GM21423 (cell line): ENCODE data around the gene JMJD8.

Experiments used
- ATAC-seq: cut with Tn5 transposase; IDR thresholded peaks from one replicate; pipeline ENCODE4 v1.9.1; 2021; ENCODE audit warnings: mild to moderate bottlenecking, moderate library complexity; ENCODE audit not compliant: unreplicated experiment

JMJD8 gene

DNA sequence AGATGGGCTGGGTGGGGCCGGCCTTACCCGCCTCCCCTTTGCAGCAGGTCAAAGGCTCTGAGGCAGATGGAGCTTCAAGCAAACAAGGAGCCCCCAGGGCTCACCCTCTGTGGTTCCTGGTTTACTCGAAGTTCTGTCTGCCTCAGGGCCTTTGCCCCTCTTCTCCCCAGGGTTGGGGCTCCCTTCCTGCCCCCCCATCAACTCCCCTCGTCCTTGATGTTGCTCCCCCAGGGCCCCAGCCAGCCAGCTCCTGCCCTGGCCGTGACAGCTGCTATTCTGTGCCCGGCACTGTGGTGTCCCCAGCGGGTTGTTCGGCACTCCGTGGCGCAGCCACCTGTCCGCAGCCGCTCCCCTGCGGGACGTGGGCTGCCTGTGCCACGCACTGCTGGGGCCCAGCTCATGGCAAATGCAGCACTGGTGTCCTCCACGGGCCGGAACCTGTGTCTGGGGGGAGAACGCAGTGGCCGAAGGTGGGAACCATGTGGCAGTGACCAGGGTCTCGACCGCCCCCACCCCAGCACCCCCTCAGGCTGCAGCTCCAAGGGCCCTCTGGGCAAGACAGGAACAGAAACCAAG lies 26.5 kb upstream of the JMJD8 start:
- no peak for ATAC-seq

DNA sequence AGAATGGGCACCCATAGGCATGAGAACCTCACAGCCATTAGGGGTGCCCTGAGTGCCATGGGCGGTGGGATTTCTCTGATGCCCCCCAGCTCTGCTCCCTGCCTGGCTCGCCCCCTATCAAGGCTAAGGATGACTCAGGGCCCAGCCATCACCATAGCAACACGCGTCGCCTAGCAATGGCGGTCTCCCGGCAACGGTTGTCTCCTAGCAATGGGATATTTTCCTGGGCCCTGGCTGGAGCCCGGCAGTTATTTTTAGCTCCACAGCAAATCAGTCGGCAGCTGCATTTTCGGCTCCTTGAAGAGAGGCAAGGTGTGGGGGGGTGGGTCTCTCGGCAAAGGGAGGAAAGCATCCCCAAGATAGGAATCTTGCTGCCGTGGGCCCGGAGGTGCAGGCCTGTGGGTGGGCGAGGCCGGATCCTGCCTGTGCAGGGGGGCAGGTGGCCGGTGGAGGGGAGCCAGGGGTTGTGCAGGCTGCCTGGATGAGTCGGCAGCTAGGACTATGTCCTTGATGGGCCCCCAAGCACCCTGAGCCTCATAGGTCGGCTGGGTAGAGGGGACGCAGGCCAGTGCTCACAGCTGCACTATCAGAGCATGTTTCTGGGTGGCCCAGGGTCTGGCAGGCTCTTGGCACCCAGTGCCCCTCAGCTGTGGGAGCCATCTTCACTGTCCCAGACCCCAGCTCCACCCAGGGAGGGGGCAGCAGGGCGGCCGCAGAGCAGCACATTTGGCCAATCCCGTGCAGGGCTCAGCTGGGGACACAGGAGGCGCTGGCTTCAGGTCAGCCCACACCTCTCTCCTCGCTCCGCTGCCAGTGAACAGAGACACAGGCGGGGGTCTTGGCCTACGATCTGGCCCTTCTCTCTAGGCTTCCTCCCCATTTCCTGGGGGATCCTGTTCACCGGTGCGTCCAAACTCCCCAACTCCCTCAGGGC lies 25.7 kb upstream of the JMJD8 start:
- ATAC-seq, result no peak

DNA sequence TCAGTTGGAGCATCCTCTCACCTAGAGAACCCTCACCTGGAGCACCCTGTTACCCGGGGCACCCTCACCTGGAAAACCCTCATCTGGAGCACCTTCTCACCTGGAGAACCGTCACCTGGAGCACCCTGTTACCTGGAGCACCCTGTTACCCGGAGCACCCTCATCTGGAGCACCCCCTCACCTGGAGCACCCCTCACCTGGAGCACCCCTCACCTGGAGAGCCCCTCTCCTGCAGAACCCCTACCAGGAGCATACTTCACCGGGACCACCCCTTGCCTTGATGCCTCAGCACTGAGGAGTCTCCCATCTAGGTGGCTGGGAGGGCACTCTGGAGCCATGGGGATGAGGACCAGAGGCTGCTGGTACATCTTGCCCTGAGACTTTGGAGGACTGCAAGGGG lies 24.8 kb upstream of the JMJD8 start:
- ATAC-seq, result no peak

DNA sequence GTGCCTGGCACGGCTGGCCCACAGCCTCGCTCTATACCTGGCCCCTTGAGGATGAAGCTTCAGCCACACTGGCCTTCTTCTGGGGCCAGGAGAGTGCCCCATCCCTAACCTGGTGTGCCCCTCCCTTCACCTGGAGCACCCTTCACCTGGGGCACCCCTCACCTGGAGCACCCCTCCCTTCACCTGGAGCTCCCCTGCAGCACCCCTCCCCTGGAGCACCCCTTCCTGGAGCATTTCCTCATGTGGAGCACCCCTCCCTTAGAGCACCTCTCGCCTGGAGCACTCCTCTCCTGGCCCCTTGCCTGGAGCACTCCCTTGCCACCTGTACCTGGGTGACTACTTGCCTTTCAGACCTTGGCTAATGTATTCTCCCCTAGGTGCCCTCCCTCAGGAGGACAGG lies 23.9 kb upstream of the JMJD8 start:
- ATAC-seq, result no peak

DNA sequence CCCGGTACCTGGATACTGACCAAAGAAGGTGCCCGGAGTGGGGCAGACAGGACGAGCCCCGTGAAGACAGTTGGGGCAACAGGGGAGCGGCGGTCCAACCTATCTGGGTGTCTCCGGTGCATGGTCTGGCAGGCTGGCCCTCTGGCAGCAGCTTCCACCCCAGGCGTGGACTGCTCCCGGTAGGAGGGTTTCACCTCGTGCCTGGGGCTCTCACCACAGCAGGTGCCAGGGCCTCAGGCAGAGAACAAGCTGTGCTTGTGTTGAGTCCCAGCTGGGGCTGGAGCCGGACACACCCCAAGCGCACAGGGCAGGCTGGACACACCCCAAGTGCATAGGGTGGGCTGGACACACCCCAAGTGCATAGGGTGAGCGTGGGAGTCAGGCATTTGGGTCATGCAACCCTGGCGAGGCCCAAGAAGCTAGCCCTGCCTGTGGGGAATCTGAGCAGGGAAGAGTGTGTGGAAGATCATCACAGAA lies 23.0 kb upstream of the JMJD8 start:
- ATAC-seq, result no peak

DNA sequence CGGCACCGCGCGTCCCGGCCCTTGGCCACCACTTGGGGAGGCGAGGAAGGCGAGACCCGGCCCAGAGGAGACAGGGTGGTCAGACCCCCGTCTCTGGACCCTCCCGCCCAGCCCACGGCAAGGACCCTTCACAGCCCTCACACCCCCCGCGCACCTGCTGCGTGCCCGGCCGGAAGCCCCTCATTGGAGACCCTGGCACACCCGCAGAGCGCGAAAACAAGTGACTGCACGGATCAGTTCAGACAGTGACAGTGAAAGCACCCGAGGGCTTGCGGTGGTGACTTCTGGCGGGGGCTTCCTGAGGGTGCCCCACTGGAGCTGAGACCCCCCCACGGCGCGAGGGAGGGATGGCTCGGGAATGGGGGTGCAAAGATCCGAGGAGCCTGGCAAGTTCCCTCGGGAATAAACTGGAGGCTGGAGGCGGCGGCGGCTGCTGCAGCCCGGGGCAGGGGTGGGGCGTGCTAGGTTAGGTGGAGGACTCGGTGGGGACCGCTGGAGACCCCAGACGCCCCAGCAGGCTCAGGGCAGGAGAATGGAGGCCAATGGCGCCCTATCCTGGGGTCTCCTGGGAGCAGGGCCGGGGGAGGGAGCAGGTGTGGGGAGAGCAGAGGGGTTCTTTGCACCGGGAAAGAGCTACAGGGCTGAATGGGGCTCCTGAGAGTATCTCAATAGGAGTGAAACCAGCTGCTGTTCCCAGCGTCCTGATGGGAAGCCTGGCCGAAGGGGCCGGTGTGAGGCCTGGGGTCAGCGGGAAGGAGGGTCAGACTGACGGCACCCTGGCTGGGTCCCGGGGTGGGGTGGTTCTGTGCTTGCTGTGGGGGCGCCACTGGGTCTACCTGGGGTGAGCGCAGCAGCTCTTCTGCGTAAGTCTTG lies 22.3 kb upstream of the JMJD8 start:
- ATAC-seq, result no peak

DNA sequence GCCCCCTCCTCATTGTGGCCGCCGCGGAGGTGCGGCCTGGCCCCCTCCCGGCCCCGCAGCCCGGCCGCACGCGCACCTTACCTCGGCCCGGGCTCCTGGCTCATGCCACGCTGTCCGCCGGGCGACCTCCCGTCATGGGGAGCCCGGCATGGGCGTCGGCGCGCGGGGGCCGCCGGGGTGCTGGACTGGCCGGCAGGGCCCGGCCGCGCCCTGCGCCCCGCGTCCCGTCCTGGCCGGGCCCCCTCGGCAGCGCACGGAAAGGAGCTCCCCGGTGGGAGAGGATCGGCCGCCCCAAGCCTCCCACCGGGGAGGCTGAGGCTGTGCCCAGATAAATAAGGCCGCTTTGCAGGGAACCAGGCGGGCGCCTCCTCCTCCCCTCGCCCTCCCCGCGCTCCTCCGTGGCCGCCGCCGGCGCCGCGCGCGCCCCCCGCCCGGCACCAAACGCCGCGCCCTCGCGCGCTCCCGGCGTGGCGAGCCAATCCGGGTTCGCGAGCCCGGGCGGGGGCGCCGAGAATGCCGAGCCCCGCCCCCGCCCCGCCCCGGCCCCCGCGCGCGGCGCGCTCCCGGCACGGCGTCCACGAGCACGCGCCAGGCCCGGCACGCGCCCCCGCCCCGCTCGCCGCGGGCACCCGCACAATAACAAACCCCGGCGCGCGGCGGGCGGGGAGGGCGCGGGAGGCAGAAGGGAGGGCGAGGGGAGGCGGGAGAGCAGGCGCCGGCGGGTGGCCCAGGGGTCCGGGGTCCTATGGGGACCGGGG lies 21.5 kb upstream of the JMJD8 start, which contains the start of gene FBXL16:
FBXL16 (minus strand) TSS at position 371 of the 758 bp plus-strand sequence. CDS start 8,396 bp downstream, outside the sequence.
- no peak for ATAC-seq

DNA sequence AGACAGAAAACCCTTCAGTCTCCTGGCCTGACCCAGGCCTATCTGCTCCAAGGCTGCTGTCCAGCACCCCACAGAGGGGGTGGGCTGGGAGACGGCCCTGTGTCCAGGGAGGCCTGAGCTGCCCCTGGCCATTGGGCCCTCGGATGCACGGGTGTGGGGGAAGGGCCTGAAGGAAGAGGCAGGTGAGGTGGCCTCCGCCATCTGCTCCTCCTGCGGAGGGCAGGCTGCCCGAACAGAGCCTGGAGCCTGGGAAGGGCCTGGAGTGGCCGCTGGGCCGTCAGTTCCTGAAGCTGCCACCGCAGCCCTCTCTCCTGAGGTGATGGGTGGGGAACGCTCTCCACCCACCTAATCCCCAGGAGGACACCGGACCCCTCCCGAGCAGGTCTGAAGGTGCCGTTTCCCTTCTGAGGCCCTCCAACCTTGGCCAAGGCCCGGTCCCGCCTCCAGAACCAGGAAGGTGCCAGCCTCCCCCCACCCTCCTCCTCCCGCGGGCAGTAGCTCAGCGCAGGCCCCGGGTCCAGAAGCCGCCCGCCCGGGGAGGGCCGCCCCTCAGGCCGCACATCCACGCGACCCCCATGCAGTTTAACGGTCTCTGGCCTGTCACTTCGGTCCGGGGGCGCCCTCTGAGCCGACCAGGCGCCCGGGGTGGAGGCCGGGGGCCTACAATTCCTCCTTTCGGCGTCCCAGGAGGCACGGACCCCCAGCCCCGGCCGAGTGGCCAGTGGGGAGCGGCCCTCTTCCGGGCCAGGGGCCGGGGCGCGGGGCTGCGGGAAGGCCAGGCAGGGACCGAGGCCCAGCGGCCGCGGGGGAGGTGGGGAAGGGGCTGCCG lies 20.6 kb upstream of the JMJD8 start:
- no peak for ATAC-seq

DNA sequence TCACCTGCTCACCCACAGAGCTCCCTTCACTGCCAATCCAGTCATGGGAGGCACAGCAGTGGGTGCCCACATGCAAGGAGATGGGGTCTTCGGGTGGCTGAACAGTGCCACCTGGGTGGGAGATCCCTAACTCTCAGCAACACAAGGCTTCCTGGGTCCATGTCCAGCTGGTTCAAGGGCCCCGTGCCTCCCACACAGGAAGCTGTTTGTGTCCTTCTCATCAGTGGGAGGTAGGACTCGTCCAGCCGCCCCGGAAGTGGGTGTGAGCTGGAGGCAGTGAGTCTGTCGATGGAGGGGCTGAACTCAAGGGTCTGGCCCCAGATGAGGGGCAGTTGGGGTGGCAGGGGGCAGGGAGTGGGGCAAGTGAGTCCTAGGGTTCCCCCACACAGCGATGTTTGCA lies 19.9 kb upstream of the JMJD8 start:
- no peak for ATAC-seq

DNA sequence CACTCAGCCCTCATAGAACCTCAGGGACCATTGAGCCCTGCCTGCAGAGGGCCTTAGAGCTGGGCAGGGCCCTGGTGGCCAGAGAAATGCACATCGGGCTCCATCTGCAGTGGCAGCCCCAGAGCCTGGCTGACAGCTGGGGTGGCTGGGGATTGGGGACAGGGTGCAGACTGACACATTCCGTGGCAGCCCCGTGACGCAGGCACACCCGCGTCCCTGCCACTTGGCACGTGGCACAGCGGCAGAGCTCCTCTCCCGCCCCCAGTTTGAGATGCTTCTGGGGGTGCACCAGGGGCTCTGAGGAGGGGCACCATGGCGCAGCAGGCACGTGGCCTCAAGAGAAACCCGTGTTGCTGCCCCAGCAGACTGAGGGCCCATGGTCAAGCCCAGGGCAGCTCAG lies 19.3 kb upstream of the JMJD8 start:
- ATAC-seq, result no peak

DNA sequence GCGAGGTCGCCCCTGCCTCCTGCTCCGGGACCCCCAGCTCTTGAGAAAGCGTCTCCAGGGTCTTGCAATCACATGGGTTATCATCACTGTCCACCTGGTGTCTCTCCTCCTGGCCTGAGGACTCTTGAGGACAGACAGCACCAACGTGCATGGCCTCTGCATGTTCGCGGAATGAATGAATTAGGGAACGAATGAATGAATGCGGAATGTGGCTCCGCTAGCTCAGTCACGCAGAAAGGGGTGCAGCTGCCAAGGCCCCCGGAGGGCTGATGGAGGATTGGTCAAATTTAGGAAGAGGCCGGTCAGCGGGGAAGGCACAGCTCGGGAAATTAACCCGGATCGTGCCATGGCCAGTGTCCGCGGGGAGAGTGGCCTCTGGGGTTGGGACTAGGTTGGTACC lies 18.2 kb upstream of the JMJD8 start:
- ATAC-seq, result no peak

DNA sequence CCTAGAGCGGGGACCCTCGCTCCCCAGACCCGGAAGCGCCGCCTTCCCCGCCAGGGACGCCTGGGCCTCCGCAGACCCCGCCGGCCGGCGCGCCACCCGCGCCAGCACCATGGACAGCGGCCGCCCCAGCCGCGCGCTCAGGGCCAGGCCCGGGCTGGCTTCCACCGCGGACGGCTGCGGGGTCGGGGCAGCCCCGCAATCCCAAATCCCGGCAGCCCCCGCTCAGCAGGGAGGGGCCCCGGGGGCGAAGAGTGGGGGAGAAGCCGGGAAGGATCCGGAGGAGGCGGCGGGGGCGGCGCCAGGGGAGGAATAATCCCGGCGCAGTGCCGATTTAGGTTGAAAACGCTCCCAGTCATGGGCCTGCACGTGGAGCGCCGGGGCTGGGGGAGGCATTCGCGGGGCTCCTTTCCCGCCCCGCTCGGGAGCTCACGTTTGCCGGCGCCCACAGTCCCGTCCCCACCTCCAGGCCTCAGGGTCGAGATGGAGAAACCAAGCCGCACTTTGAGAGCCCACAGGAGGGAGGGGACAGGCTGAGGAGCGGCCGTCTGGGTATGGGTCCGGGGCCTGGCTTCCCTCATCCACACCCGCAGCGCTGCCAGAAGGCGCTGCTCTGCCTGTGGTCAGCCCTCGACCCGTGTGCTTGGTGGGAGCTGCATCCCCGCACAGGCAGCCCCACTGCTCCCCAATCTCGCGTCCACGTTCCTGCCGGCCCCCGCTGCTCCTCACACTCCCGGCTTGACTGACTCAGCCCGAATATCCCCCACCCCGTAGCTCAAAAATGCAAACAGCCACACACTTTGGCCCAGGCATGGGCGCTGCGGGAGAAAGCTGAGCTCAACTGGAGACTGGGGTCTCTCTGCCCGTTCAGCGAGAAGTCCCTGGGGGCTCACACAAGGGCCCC lies 16.8 kb upstream of the JMJD8 start:
- ATAC-seq, result no peak

DNA sequence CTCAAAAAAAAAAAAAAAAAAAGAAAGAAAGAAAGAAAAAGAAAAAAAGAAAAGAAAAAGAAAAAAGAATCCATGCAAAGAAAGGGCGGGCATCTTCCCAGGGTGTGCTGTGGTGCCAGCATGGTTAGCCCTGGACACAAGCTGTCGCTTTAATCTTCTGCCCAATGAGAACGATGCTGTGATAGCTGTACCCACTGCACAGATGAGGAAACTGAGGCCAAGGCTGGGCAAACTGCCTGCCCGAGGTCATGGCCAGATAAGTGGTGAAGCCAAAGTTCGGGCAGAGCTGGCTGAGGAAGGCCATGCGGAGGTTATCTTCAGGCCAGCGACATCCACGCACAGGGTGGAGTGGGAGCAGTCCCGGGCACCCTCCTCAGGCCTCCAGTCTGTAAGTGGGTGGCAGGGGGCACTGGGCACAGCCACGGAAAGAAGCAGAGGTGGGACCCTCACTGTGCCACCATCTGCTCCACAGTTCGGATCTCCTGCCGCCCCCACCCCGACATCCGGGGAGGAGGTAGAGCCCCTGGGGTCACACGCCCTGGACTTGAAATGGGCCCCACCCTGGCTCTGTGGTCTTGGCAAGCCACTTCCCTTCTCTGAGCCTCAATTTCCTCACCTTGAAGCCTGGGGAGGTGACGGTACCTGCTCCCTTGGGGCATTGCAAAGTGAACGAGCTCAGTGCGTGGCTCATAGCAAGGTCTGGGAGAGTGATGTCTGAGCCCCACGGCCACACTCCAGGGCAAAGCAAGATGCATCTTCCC lies 15.0 kb upstream of the JMJD8 start:
- no peak for ATAC-seq

DNA sequence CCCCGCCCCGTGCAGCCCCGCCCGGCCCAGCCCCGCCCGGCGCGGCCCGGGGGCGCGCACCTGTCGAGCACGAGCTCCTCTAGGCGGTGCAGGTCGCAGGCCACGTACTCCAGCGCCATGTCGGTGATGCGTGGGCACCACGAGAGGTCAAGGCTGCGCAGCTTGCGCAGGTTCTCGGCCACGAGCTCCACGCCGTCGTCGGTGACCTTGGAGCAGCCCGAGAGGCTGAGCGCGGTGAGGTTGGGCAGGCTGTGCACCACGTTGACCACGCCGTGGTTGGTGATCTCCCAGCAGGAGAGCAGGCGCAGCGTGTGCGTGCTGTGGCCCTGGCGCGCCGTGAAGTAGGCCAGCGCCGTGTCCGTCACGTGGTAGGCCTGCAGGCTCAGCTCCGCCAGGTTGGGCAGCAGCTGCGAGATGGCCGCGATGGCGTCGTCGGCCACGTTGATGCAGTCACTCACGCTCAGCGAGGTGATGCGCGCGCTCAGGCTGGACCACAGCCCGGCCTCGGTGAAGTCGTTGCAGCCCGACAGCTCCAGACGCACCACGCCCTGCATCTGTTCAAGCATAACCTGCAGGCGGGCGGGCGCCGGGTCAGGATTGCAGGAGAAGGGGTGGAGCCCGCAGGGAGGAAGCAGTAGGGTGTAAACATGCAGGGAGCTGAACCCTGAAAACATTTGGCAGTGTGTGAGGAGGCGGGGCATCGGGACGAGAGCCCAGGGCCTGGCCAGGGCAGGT lies 11.4 kb upstream of the JMJD8 start:
- no peak for ATAC-seq

DNA sequence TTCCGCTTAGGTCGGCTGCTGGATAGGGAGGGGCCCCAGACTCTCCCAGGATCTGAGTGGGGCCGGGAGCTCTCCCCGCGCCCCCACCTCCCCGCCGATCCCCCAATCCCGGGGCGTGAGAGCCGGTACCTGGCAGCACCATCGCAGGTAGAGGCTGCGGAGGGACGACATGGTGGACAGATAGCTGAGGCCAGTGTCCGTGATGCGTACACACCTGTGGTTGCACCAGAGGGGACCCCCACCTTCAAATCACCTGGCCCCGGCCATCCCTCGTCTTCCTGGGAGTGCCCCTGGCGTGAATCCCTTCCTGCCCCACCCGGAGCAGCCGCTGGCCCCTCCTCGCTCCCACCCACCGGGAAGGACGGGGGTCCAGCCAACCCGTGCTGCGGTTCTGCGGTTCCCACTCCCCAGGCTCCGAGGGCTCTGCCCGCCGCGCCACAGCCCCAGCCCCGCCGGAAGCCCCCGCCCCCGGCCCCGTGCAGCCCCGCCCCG lies 10.8 kb upstream of the JMJD8 start:
- ATAC-seq, result no peak

DNA sequence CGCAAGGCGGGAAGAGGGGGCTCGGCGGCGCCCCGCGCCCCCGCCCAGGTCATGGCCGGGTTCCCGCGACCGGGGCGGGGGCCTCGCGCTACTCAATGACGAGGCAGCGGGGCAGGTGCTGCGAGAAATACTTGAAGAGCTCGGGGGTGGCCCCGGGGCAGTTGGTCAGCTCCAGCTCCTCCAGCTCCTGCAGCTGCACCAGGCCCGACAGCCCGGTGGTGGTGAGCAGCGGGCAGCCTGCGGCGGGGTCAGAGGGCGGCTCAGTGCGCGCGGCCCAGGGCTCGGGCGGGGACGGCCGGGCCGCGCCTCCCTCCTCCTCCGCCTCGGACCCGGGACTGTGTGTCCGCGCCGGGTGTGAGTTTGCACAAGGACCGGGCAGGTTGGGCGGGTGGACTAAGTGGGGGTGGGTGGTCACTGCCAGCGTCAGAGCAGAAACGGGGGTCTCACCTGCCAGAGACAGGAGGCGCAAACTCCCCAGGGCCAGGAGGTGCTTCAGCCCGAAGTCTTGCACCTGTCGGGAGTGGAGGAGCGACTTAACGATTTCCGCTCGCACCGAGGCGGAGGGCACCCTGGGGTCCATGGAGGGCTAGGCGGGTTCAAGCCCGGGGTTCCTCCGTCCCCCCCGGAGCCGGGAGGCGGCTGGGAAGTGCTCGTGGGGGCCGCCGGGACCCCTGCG lies 10.2 kb upstream of the JMJD8 start:
- no peak for ATAC-seq

DNA sequence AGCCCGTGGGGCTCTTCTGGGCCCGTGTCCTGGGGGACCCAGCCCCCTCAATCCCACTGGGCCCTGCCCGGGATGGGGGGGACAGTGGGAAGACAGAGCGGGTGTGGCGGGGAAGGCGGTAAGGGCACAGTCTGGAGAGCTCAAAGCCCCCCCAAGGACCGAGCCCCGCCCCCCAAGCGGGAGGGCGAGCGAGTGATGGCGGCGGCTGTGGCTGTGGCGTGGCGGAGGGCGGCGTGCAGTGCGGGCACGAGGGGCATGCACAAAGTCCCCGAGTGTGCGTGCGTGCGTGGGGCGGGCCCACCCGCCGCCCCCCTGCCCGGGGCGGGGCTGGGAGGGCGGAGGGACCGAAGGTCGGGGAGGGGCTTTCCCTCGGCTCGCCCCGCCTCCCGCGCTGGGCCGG lies 9.6 kb upstream of the JMJD8 start:
- no peak for ATAC-seq
